SK-N-SH (cell line): ENCODE measurements around the gene LRCOL1. TPM values are rescaled to one million over a fixed set of nuclear protein-coding genes. Genes with fewer than 3 reads are reported as not detected.

Experiments
- CTCF ChIA-PET: fragments of 300-600, 350-600 bp; formaldehyde crosslinking; extraction: SDS; loops from one replicate; lab custom pipeline; 2021; lab: Yijun Ruan, JAX
- POLR2A ChIA-PET: fragments of 350-600 bp; sonication (Branson Sonifier 250); formaldehyde crosslinking; extraction: SDS; loops from one replicate; lab custom pipeline; 2020; ENCODE audit warnings: antibody characterized with exemption, inconsistent platforms; lab: Yijun Ruan, JAX
- DNase-seq: peaks from one replicate; pipeline ENCODE4 v3.0.0; 2012
- H2AFZ ChIP-seq: fragments of 200-600 bp; sonication (generic); 2 replicates; pipeline ENCODE4 v1.8.1; 2016; ENCODE audit warnings: antibody characterized with exemption, mild to moderate bottlenecking, low read depth
- H3F3A ChIP-seq: fragments of 200-600 bp; sonication (generic); replicated peaks from 2 replicates; pipeline ENCODE3; 2016; ENCODE audit warnings: antibody characterized with exemption, mild to moderate bottlenecking; ENCODE audit not compliant: insufficient read depth
- H3K27ac ChIP-seq, 2 experiments: fragments of 200-500 bp in 1 of 2; fragments of 200-600 bp in 1 of 2; sonication (Bioruptor generic) in 1 of 2; sonication (generic), shearing (Covaris generic) in 1 of 2; 2 replicates each; pipeline versions ENCODE4 v1.5.1 to v1.6.1; 2014 to 2016; ENCODE audit warnings: low read depth in 2 of 2, inconsistent platforms in 1 of 2, low read length in 1 of 2, mild to moderate bottlenecking in 1 of 2, mixed read lengths in 1 of 2
- H3K27me3 ChIP-seq: fragments of 200-600 bp; sonication (generic), shearing (Covaris generic); 2 replicates; pipeline ENCODE4 v1.6.1; 2016; ENCODE audit warnings: mixed run types; ENCODE audit not compliant: insufficient read depth
- H3K36me3 ChIP-seq, 2 experiments: fragments of 200-500 bp in 1 of 2; fragments of 200-600 bp in 1 of 2; sonication (Bioruptor generic) in 1 of 2; sonication (generic) in 1 of 2; replicated peaks in 1 of 2; 2 replicates each; pipeline versions ENCODE3 to v1.5.1; 2014 to 2016; ENCODE audit warnings: low read length in 1 of 2, mild to moderate bottlenecking in 1 of 2; ENCODE audit not compliant: insufficient read depth in 2 of 2, control insufficient read depth in 1 of 2
- H3K4me1 ChIP-seq, 2 experiments: fragments of 200-500 bp in 1 of 2; fragments of 200-600 bp in 1 of 2; sonication (Bioruptor generic) in 1 of 2; sonication (generic), shearing (Covaris generic) in 1 of 2; 2 replicates each; pipeline versions ENCODE4 v1.5.1 to v1.6.1; 2014 to 2016; ENCODE audit warnings: low read depth in 1 of 2, low read length in 1 of 2, mixed run types in 1 of 2; ENCODE audit not compliant: insufficient read depth in 2 of 2, control insufficient read depth in 1 of 2
- H3K4me2 ChIP-seq: fragments of 200-600 bp; sonication (generic), shearing (Covaris generic); 2 replicates; pipeline ENCODE4 v1.6.1; 2017; ENCODE audit warnings: mixed run types
- H3K4me3 ChIP-seq, 2 experiments: fragments of 200-500 bp in 1 of 2; fragments of 200-600 bp in 1 of 2; sonication (Bioruptor generic) in 1 of 2; sonication (generic), shearing (Covaris generic) in 1 of 2; 2 replicates each; pipeline versions ENCODE4 v1.5.1 to v1.8.1; 2014 to 2016; ENCODE audit warnings: low read depth in 2 of 2, inconsistent platforms in 1 of 2, low read length in 1 of 2, mild to moderate bottlenecking in 1 of 2, mixed read lengths in 1 of 2, moderate library complexity in 1 of 2
- H3K79me2 ChIP-seq: fragments of 200-600 bp; sonication (generic); 2 replicates; pipeline ENCODE4 v1.8.1; 2017; ENCODE audit warnings: mild to moderate bottlenecking; ENCODE audit not compliant: insufficient read depth
- H3K9ac ChIP-seq: fragments of 200-600 bp; sonication (generic); 2 replicates; pipeline ENCODE4 v1.6.1; 2017; ENCODE audit warnings: mixed run types
- H3K9me2 ChIP-seq: fragments of 200-600 bp; sonication (generic); 2 replicates; pipeline ENCODE4 v1.6.1; 2017; ENCODE audit warnings: mixed run types
- H3K9me3 ChIP-seq: fragments of 200-600 bp; sonication (generic); 2 replicates; pipeline ENCODE4 v1.6.1; 2017; ENCODE audit warnings: mixed run types, mild to moderate bottlenecking, moderate library complexity
- H4K20me1 ChIP-seq: fragments of 200-600 bp; sonication (generic); 2 replicates; pipeline ENCODE4 v1.6.1; 2017; ENCODE audit warnings: mild to moderate bottlenecking, mixed run types; ENCODE audit not compliant: insufficient read depth
- FOSL2 ChIP-seq: IDR thresholded peaks from 2 replicates; pipeline ENCODE4 v1.4.0; 2012; ENCODE audit warnings: low read depth, mild to moderate bottlenecking, moderate library complexity, borderline replicate concordance
- GABPA ChIP-seq: IDR thresholded peaks from 2 replicates; pipeline ENCODE4 v1.4.0; 2012; ENCODE audit warnings: low read depth, mild to moderate bottlenecking
- IRF3 ChIP-seq: fragments of 150-350 bp; IDR thresholded peaks from 2 replicates; pipeline ENCODE4 v1.6.1; 2016; ENCODE audit warnings: mild to moderate bottlenecking, low read depth, low read length
- JUND ChIP-seq: IDR thresholded peaks from 2 replicates; pipeline ENCODE4 v1.4.0; 2012
- MXI1 ChIP-seq: IDR thresholded peaks from 2 replicates; pipeline ENCODE4 v1.6.1; 2012; ENCODE audit warnings: mild to moderate bottlenecking, low read depth, low read length, improper control_type of control experiment
- SIN3A ChIP-seq: IDR thresholded peaks from 2 replicates; pipeline ENCODE4 v1.6.1; 2012; ENCODE audit warnings: low read depth, mild to moderate bottlenecking, low read length, moderate library complexity, borderline replicate concordance
- SMC3 ChIP-seq: IDR thresholded peaks from 2 replicates; pipeline ENCODE4 v1.6.1; 2012; ENCODE audit warnings: low read depth, low read length, improper control_type of control experiment
- WGBS: methylation state at CpG from one replicate; pipeline ENCODE4 v1.1.6; 2017; ENCODE audit warnings: low lambda C conversion rate; 5-methylcytosine and 5-hydroxymethylcytosine counted together
- polyA plus RNA-seq, 3 experiments: library from polyadenylated mRNA; depleted of rRNA; stranded (reverse); fragments of >200 nt; gene quantifications; 2 replicates each; pipeline ENCODE4 v1.2.3, GENCODE V29; 2012
- TF ChIP-seq, protein P1 (sequence below): IDR thresholded peaks from 2 replicates; pipeline ENCODE4 v1.4.0; 2012; ENCODE audit warnings: low read depth
- TF ChIP-seq, protein P2 (sequence below): IDR thresholded peaks from 2 replicates; pipeline ENCODE4 v1.6.1; 2012; ENCODE audit warnings: mild to moderate bottlenecking, low read depth, low read length, moderate library complexity

LRCOL1 gene
- polyA plus RNA-seq, 1 of the 3 experiments (the other 2 are of a cell fraction) = 1.1 TPM

DNA sequence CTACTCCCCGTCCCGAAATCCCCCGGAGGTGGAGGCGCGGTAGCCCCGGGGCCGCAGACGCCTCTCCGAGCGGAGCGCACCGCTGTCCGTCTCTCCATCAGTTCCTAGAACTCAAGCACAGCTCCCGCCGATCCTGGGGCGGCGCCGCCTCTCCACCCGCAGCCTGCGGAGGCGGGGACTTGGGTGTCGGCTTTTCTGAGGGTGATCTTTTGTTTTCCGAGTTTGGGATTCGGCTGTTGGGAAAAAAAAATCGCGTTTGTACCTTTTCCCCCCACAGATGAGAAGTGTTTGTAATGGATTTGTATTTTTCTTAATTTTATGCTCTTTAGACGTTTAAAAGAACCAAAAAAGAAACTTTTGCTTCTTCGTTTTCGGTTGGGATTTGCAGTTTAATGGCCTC is 26.6 kb downstream of the LRCOL1 start:
- Histone ChIP-seq H3K27me3 (no peaks in the 10 kb centered on the region), H3F3A (peaks cover 8% of the 10 kb centered on the region), H2AFZ (no peak overlapping the region), H3K36me3 (peaks cover 0 to 11% of the 10 kb centered on the region in 2 experiments), H3K4me1 (no peaks in the 10 kb centered on the region)
- 95% methylated on average over 29 of the region's 29 CpGs for WGBS
- CTCF ChIA-PET = no interaction called here
- TF ChIP-seq SMC3 = no peak
- TF ChIP-seq SIN3A = no peak
- TF ChIP-seq MXI1 = no peak
- TF ChIP-seq FOSL2 = no peak
- TF ChIP-seq, protein P1, sequence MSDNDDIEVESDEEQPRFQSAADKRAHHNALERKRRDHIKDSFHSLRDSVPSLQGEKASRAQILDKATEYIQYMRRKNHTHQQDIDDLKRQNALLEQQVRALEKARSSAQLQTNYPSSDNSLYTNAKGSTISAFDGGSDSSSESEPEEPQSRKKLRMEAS = no peak
- TF ChIP-seq, protein P2, sequence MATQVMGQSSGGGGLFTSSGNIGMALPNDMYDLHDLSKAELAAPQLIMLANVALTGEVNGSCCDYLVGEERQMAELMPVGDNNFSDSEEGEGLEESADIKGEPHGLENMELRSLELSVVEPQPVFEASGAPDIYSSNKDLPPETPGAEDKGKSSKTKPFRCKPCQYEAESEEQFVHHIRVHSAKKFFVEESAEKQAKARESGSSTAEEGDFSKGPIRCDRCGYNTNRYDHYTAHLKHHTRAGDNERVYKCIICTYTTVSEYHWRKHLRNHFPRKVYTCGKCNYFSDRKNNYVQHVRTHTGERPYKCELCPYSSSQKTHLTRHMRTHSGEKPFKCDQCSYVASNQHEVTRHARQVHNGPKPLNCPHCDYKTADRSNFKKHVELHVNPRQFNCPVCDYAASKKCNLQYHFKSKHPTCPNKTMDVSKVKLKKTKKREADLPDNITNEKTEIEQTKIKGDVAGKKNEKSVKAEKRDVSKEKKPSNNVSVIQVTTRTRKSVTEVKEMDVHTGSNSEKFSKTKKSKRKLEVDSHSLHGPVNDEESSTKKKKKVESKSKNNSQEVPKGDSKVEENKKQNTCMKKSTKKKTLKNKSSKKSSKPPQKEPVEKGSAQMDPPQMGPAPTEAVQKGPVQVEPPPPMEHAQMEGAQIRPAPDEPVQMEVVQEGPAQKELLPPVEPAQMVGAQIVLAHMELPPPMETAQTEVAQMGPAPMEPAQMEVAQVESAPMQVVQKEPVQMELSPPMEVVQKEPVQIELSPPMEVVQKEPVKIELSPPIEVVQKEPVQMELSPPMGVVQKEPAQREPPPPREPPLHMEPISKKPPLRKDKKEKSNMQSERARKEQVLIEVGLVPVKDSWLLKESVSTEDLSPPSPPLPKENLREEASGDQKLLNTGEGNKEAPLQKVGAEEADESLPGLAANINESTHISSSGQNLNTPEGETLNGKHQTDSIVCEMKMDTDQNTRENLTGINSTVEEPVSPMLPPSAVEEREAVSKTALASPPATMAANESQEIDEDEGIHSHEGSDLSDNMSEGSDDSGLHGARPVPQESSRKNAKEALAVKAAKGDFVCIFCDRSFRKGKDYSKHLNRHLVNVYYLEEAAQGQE = no peak
- no peak for TF ChIP-seq GABPA
- TF ChIP-seq, all 33 proteins: peak for 0
- no peaks in the 10 kb centered on the region for H3K79me2 ChIP-seq
- H4K20me1 ChIP-seq = no peaks in the 10 kb centered on the region
- H3K4me3 ChIP-seq = no peak overlapping the region
- no peak overlapping the region for H3K9ac ChIP-seq
- H3K9me2 ChIP-seq = no peaks in the 10 kb centered on the region
- no peak for DNase-seq
- H3K27ac ChIP-seq = no peak overlapping the region
- no peak overlapping the region for H3K4me2 ChIP-seq
- POLR2A ChIA-PET = no interaction called here
- no peaks in the 10 kb centered on the region for H3K9me3 ChIP-seq

DNA sequence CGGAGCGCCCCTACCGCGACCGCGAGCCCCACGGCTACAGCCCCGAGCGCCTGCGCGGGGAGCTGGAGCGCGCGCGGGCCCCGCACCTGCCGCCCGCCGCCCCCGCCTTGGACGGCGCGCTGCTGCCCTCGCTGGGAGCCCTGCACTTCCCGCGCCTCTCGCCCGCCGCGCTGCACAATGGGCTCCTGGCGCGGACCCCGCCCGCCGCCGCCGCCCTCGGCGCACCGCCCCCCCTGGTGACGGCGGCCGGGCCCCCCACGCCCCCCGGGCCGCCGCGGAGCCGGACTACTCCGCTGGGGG is 27.0 kb downstream of the LRCOL1 start:
- 98% methylated on average over 36 of the region's 50 CpGs for WGBS
- Histone ChIP-seq H4K20me1 (no peaks in the 10 kb centered on the region), H3K9me2 (no peaks in the 10 kb centered on the region), H3K4me1 (no peaks in the 10 kb centered on the region), H3F3A (peaks cover 8% of the 10 kb centered on the region), H3K9ac (no peak overlapping the region), H3K27me3 (no peaks in the 10 kb centered on the region), H3K4me2 (no peak overlapping the region), H3K27ac (no peak overlapping the region)
- CTCF ChIA-PET = no interaction called here
- DNase-seq = no peak
- POLR2A ChIA-PET = no interaction called here
- no peak for TF ChIP-seq IRF3
- TF ChIP-seq JUND = no peak
- TF ChIP-seq, all 33 proteins: peak for 0
- Histone ChIP-seq H3K4me3 (no peak overlapping the region), H3K9me3 (no peaks in the 10 kb centered on the region), H2AFZ (no peak overlapping the region), H3K36me3 (peaks cover 0 to 14% of the 10 kb centered on the region in 2 experiments), H3K79me2 (no peaks in the 10 kb centered on the region)
